Heart left ventricle (tissue), 16 donors: ENCODE data around the gene ALX3. TPM values are rescaled to one million over a fixed set of nuclear protein-coding genes. Genes with fewer than 3 reads are reported as not detected.

Experiments used
- ATAC-seq, 4 donors: fragments of 200-7000 bp; cut with Tn5 transposase; one replicate each; pipeline ENCODE4 v1.9.1; 2020 to 2022; ENCODE audit warnings: moderate library complexity in 4 of 4, mild to moderate bottlenecking in 3 of 4, moderate number of reproducible peaks in 1 of 4
- DNase-seq, 5 donors: peaks; one replicate each; pipeline ENCODE4 v3.0.0-alpha.2; 2020
- H3K27ac ChIP-seq, 12 donors: fragments of 200-600 bp; sonication (generic) in 4 of 12; one replicate each; pipeline versions ENCODE4 v1.5.0 to v1.8.0; 2016 to 2022; ENCODE audit warnings: mild to moderate bottlenecking in 2 of 12
- H3K27me3 ChIP-seq, 9 donors: fragments of 200-600 bp; sonication (generic) in 2 of 9; one replicate each; pipeline versions ENCODE4 v1.5.1 to v1.8.0; 2016 to 2022; ENCODE audit warnings: mild to moderate bottlenecking in 3 of 9
- H3K36me3 ChIP-seq, 9 donors: fragments of 200-600 bp; sonication (generic) in 2 of 9; one replicate each; pipeline versions ENCODE4 v1.5.0 to v1.8.0; 2018 to 2022; ENCODE audit warnings: mild to moderate bottlenecking in 2 of 9
- H3K4me1 ChIP-seq, 12 donors: fragments of 200-600 bp; sonication (generic) in 4 of 12; one replicate each; pipeline versions ENCODE4 v1.5.0 to v1.8.0; 2016 to 2022; ENCODE audit warnings: mild to moderate bottlenecking in 3 of 12
- H3K4me3 ChIP-seq, 12 donors: fragments of 200-600 bp; sonication (generic) in 4 of 12; one replicate each; pipeline versions ENCODE4 v1.5.0 to v1.8.0; 2017 to 2022; ENCODE audit warnings: mild to moderate bottlenecking in 9 of 12, moderate library complexity in 4 of 12
- H3K9me3 ChIP-seq, 12 donors: fragments of 200-600 bp; sonication (generic) in 4 of 12; one replicate each; pipeline versions ENCODE4 v1.5.0 to v1.8.0; 2016 to 2022; ENCODE audit warnings: mild to moderate bottlenecking in 1 of 12
- CTCF ChIP-seq, 12 donors: fragments of 200-600 bp; sonication (generic) in 4 of 12; IDR thresholded peaks; one replicate each; pipeline versions ENCODE4 v1.5.0 to v1.8.0; 2018 to 2022; ENCODE audit warnings: antibody characterized with exemption in 12 of 12, mild to moderate bottlenecking in 5 of 12
- POLR2A ChIP-seq, 2 donors: fragments of 450-650 bp; IDR thresholded peaks; one replicate each; pipeline ENCODE4 v1.6.1; 2017; ENCODE audit warnings: antibody characterized with exemption in 2 of 2, mild to moderate bottlenecking in 2 of 2, moderate library complexity in 2 of 2
- WGBS, 4 donors: extraction: QIAGEN DNeasy Blood & Tissue Kit in 2 of 4; methylation state at CpG; one replicate each; pipeline versions ENCODE4 v1.1.5 to v1.1.7; 2013 to 2018; 5-methylcytosine and 5-hydroxymethylcytosine counted together
- intact Hi-C, 10 donors: fragments of 100-400 bp; cut with DNase I; formaldehyde crosslinking; loops; one replicate each; pipeline versions ENCODE4 v1.11.1 to v1.14.2; 2022
- polyA plus RNA-seq, 2 donors: library from polyadenylated mRNA; stranded (reverse); fragments of 200-250 nt; gene quantifications; one replicate each; pipeline ENCODE4 v1.2.3, GENCODE V29; 2013
- total RNA-seq, 9 donors: library from RNA; depleted of rRNA in 2 of 9; stranded (reverse); fragments of >200 nt in 2 of 9; fragmentation: NEBNext Ultra II Directional in 3 of 9; extraction: Animal tissue kit (Norgen Biotek cat#: 25700) in 3 of 9; gene quantifications; one replicate each; pipeline versions ENCODE4 v1.1.0 to v1.2.4, GENCODE V29; 2016 to 2023
- donor health status: ischemic (EF 13 %, LVEDD 7.1; RV severe dilation, severe dysfunction).
- donor health status: healthy with polysubstance abuse.
- donor health status: DM: no; HTN: yes; CAD: no.
- donor health status: DM: no; HTN: no; CAD: no.
- donor health status: ischemic (EF 25% LVEDD 6.9; RV normal size, moderate dysfunction).
- donor health status: ischemic (EF 25% LVEDD 5.7; RV mildly dilated, moderate dysfunction).
- donor health status: healthy.
- donor health status: DM: yes; HTN: yes; CAD: no.
- donor health status: ischemic (EF 35%, LVEDD 5.7; RV mildly dilated, moderate dysfunction).
- donor health status: nonischemic (EF 11% LVEDD 7.7; RV severe dilation, severe dysfunction).
- donor health status: DM: yes; HTN: yes; CAD: no.
- donor health status: PGD.
- donor health status: ischemic (EF 29% LVEDD 5.4; RV normal size, mild dysfunction).
- donor health status: nonischemic (EF 23%, LVEDD 6.1; RV moderate dilation, normal function).

The ALX3 gene
- total and polyA plus RNA-seq, 11 donors = not detected

GRCh38 chr1:110068646-110069403 lies 1.6 kb downstream of the ALX3 start:
- intact Hi-C loops = no loop called here
- WGBS, 4 donors = 5 to 10% (median 8%) methylated on average over 62 to 68 of the region's 68 CpGs
- H3K36me3 ChIP-seq = no peaks in the 10 kb centered on the region
- no peak for TF ChIP-seq POLR2A (IDR thresholded peaks at IDR 0.05)
- no peak for TF ChIP-seq CTCF (IDR thresholded peaks at IDR 0.05)
- H3K27ac ChIP-seq = no peak overlapping the region
- no peak for ATAC-seq
- H3K27me3 ChIP-seq = peaks cover 43 to 73% (median 58%) of the 10 kb centered on the region in 9 donors
- no peaks in the 10 kb centered on the region for H3K9me3 ChIP-seq
- DNase-seq = no peak
- H3K4me1 ChIP-seq = peaks cover 5 to 34% (median 21%) of the 10 kb centered on the region in 12 donors
- H3K4me3 ChIP-seq = peak overlapping the region in 5 of 12 donors; percentile 9 to 33 (median 11)

DNA sequence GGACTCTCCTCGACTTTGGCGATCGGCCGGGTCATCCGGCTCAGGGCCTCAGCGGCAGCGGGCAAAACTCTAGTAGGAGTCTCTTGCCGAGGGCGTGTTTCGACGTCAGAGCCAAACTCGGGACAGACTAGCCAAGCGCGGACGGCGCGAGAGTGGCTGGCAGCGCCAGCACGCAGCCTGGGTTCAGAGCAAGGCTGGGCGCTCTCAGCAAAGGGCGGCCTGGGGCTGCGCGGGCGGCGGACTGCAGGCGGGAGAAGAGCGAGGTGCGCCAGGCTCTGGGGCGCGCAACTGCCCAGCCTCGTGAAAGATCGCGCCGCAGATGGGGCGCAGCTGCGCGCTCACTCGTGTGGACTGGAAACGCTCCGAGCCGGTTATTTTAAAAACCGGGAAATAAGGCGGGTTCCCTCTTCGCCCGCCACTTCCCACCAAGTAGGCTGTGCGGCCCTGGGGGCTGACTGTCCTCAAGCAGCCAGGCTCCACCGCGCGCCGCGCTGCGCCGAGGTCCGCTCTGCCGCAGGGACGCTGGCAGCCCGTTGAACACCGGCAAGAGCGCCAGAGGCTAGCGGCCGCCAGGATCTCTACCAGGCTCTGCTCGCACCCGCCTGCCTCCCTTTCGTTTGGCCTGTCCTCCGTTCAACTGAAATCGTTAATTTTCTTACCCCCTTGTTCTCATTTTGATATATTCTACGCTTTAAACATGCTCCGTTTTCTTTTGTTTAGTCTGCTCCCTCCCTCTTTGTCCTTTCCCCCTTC lies 2.4 kb downstream of the ALX3 start:
- H3K9me3 ChIP-seq = no peaks in the 10 kb centered on the region
- ATAC-seq (no peak), DNase-seq (no peak)
- H3K27ac ChIP-seq = no peak overlapping the region
- WGBS, 4 donors = 12 to 24% (median 16%) methylated on average over 30 to 68 of the region's 68 CpGs
- no peaks in the 10 kb centered on the region for H3K36me3 ChIP-seq
- peaks cover 5 to 34% (median 21%) of the 10 kb centered on the region in 12 donors for H3K4me1 ChIP-seq
- H3K27me3 ChIP-seq = peaks cover 43 to 66% (median 58%) of the 10 kb centered on the region in 9 donors
- intact Hi-C loops = no loop called here
- peak overlapping the region in 5 of 12 donors; percentile 7 to 33 (median 15) for H3K4me3 ChIP-seq
- TF ChIP-seq CTCF (IDR thresholded peaks at IDR 0.05) (no peak), POLR2A (IDR thresholded peaks at IDR 0.05) (no peak)

- no peak overlapping the region for H3K27ac ChIP-seq
- 40 to 57% (median 54%) methylated on average over 17 to 23 of the region's 23 CpGs for WGBS, 4 donors
- no peaks in the 10 kb centered on the region for H3K9me3 ChIP-seq
- TF ChIP-seq POLR2A (IDR thresholded peaks at IDR 0.05) = no peak
- no peaks in the 10 kb centered on the region for H3K36me3 ChIP-seq
- ATAC-seq = no peak
- H3K4me1 ChIP-seq = peaks cover 5 to 34% (median 21%) of the 10 kb centered on the region in 12 donors
- no peak for DNase-seq
- peaks cover 43 to 60% (median 54%) of the 10 kb centered on the region in 9 donors for H3K27me3 ChIP-seq
- intact Hi-C loops = no loop called here
- peak overlapping the region in 1 of 12 donors; percentile 7 for H3K4me3 ChIP-seq
These were observed 3.0 kb downstream of the ALX3 start for GRCh38 chr1:110067479-110067892.

DNA sequence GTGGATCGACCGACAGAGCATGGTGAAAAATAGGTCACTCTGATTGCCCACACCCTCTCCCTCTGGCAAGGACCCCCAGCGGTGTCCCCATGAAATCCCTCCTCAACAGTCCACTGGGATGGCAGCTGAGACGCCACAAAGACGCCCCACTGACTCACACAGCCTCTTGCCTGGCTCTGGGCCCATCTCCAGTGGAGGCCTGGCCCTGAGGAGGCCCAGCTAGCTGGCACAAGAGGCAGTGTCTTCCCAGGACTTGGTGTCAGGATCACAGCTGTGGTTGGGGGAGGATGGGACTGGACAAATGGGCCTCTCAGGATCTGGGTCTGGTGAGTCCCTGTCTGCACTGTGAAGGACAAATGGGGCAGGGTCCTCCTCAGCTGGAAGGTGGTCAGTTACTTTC lies 4.6 kb downstream of the ALX3 start:
- TF ChIP-seq POLR2A (IDR thresholded peaks at IDR 0.05) (no peak), CTCF (IDR thresholded peaks at IDR 0.05) (no peak)
- intact Hi-C loops = no loop called here
- ATAC-seq (no peak), DNase-seq (no peak)
- Histone ChIP-seq H3K4me3 (no peak overlapping the region), H3K27me3 (peaks cover 29 to 43% (median 41%) of the 10 kb centered on the region in 9 donors), H3K9me3 (no peaks in the 10 kb centered on the region), H3K36me3 (peaks cover 0 to 2% (median 0%) of the 10 kb centered on the region in 9 donors), H3K4me1 (peaks cover 5 to 32% (median 20%) of the 10 kb centered on the region in 12 donors), H3K27ac (no peak overlapping the region)
- WGBS, 4 donors = 92 to 94% (median 93%) methylated on average over 5 of the region's 5 CpGs
